Measurements from ENCODE around the gene ARNT2. TPM values are rescaled to one million over a fixed set of nuclear protein-coding genes. Genes with fewer than 3 reads are reported as not detected.

Gene ARNT2
- polyA plus RNA-seq, 1 of the 3 experiments (the other 2 are of a cell fraction): 17.0 TPM

- Histone ChIP-seq H4K20me1 (ENCODE audit: insufficient read depth) (no peaks in the 10 kb centered on the region), H3K36me3 (replicated peaks in 1 of 2; ENCODE audit: control insufficient read depth in 1 of 2, insufficient read depth in 2 of 2, low read length in 1 of 2) (no peaks in the 10 kb centered on the region), H3K4me1 (ENCODE audit: control insufficient read depth in 1 of 2, insufficient read depth in 2 of 2, low read depth in 1 of 2, low read length in 1 of 2) (peaks cover 7 to 21% of the 10 kb centered on the region in 2 experiments), H3K9me3 (no peaks in the 10 kb centered on the region), H3K27ac (ENCODE audit: low read depth in 2 of 2, low read length in 1 of 2) (peak overlapping the region; percentile 46 to 70; a peak in 3 of 4 replicates), H3K4me3 (ENCODE audit: low read depth in 2 of 2, low read length in 1 of 2) (no peak overlapping the region), H3K4me2 (no peak overlapping the region), H3K9me2 (no peaks in the 10 kb centered on the region), H2AFZ (ENCODE audit: low read depth) (no peak overlapping the region), H3K27me3 (ENCODE audit: insufficient read depth) (no peaks in the 10 kb centered on the region), H3K9ac (no peak overlapping the region), H3F3A (replicated peaks; ENCODE audit: insufficient read depth) (no peaks in the 10 kb centered on the region), H3K79me2 (ENCODE audit: insufficient read depth) (no peaks in the 10 kb centered on the region)
- ChIA-PET POLR2A (no interaction called here), CTCF (interaction anchor here (0.6 to 1.5 kb wide), 6 partner anchors 11 to 361 kb away, joined by 3 to 6 read pairs (median 4); partner anchors contain the start of gene CEMIP)
- DNase-seq: no peak
- TF ChIP-seq, protein P1, sequence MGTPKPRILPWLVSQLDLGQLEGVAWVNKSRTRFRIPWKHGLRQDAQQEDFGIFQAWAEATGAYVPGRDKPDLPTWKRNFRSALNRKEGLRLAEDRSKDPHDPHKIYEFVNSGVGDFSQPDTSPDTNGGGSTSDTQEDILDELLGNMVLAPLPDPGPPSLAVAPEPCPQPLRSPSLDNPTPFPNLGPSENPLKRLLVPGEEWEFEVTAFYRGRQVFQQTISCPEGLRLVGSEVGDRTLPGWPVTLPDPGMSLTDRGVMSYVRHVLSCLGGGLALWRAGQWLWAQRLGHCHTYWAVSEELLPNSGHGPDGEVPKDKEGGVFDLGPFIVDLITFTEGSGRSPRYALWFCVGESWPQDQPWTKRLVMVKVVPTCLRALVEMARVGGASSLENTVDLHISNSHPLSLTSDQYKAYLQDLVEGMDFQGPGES (IDR thresholded peaks at IDR 0.05; ENCODE audit: low read depth, low read length): no peak
- 89% methylated on average over 4 of the region's 4 CpGs for WGBS (ENCODE audit: low lambda C conversion rate)
These were observed 204.9 kb downstream of the ARNT2 start for GRCh38 chr15:80609091-80609490.

DNA sequence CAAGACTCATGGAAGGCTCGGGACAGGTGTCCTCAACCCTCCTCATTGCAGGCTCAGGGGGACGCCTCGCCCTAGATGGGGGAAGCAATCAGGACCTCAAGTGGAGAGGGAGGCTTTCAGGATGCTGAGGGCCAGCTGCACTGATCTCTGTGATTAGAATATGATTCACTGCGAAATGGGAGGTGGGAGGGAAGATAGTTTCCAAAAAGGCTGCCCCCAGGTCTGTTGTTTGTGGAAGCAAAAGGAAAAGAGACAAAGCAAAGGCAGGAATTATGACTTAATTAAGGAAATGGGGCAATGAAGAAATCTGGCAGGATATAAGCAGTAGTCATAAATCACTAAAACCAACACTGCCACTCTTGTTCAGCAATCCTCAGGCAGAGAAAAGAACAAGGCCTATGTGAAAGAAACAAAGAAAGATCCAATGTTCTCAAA lies 205.3 kb downstream of the ARNT2 start:
- H3K9me3 ChIP-seq: no peaks in the 10 kb centered on the region
- no peak for DNase-seq
- H2AFZ ChIP-seq (ENCODE audit: low read depth): no peak overlapping the region
- 60% methylated on average over 4 of the region's 4 CpGs for WGBS (ENCODE audit: low lambda C conversion rate)
- POLR2A ChIA-PET: no interaction called here
- TF ChIP-seq RCOR1 (IDR thresholded peaks at IDR 0.05; ENCODE audit: low read length): 0 out of 2 replicates have a peak, but pooled peaks have one; percentile 22
- TF ChIP-seq POLR2AphosphoS5 (IDR thresholded peaks at IDR 0.05; ENCODE audit: low read depth, low read length): no peak
- TF ChIP-seq TCF12 (IDR thresholded peaks at IDR 0.05): peak; percentile 45; the same call in 1 of the 2 replicates
- TF ChIP-seq RXRA (IDR thresholded peaks at IDR 0.05; ENCODE audit: borderline replicate concordance, low read depth): no peak
- TF ChIP-seq, protein P2, sequence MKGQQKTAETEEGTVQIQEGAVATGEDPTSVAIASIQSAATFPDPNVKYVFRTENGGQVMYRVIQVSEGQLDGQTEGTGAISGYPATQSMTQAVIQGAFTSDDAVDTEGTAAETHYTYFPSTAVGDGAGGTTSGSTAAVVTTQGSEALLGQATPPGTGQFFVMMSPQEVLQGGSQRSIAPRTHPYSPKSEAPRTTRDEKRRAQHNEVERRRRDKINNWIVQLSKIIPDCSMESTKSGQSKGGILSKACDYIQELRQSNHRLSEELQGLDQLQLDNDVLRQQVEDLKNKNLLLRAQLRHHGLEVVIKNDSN (IDR thresholded peaks at IDR 0.05; ENCODE audit: borderline replicate concordance, low read depth): no peak
- no peak for TF ChIP-seq TEAD4 (IDR thresholded peaks at IDR 0.05; ENCODE audit: borderline replicate concordance, insufficient read depth)
- TF ChIP-seq EP300 (IDR thresholded peaks at IDR 0.05; ENCODE audit: borderline replicate concordance in 1 of 2, low read depth in 1 of 2, low read length in 1 of 2): 0 out of 4 replicates have a peak, but pooled peaks of 1 of the 2 experiments have one; percentile 31
- no peak for TF ChIP-seq YY1 (IDR thresholded peaks at IDR 0.05; ENCODE audit: low read depth)
- no peak for TF ChIP-seq FOSL2 (IDR thresholded peaks at IDR 0.05; ENCODE audit: borderline replicate concordance, low read depth)
- no peak for TF ChIP-seq SMC3 (IDR thresholded peaks at IDR 0.05; ENCODE audit: low read depth, low read length)
- TF ChIP-seq JUND (IDR thresholded peaks at IDR 0.05): no peak
- no peak for TF ChIP-seq NFIC (IDR thresholded peaks at IDR 0.05; ENCODE audit: borderline replicate concordance)
- TF ChIP-seq PBX3 (IDR thresholded peaks at IDR 0.05): peak; percentile 80
- TF ChIP-seq, protein P3, sequence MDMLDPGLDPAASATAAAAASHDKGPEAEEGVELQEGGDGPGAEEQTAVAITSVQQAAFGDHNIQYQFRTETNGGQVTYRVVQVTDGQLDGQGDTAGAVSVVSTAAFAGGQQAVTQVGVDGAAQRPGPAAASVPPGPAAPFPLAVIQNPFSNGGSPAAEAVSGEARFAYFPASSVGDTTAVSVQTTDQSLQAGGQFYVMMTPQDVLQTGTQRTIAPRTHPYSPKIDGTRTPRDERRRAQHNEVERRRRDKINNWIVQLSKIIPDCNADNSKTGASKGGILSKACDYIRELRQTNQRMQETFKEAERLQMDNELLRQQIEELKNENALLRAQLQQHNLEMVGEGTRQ (IDR thresholded peaks at IDR 0.05; ENCODE audit: borderline replicate concordance, low read depth, low read length): no peak
- no peak for TF ChIP-seq NRF1 (IDR thresholded peaks at IDR 0.05; ENCODE audit: low read depth, low read length)
- H3K4me1 ChIP-seq (ENCODE audit: control insufficient read depth in 1 of 2, insufficient read depth in 2 of 2, low read depth in 1 of 2, low read length in 1 of 2): peaks cover 7 to 21% of the 10 kb centered on the region in 2 experiments
- H3K27me3 ChIP-seq (ENCODE audit: insufficient read depth): no peaks in the 10 kb centered on the region
- no peaks in the 10 kb centered on the region for H3K36me3 ChIP-seq (replicated peaks in 1 of 2; ENCODE audit: control insufficient read depth in 1 of 2, insufficient read depth in 2 of 2, low read length in 1 of 2)
- H3K79me2 ChIP-seq (ENCODE audit: insufficient read depth): no peaks in the 10 kb centered on the region
- no peaks in the 10 kb centered on the region for H4K20me1 ChIP-seq (ENCODE audit: insufficient read depth)
- H3K4me3 ChIP-seq (ENCODE audit: low read depth in 2 of 2, low read length in 1 of 2): no peak overlapping the region
- no peak overlapping the region; the same call in 1 of the 2 replicates for H3K4me2 ChIP-seq
- CTCF ChIA-PET: interaction anchor here (0.6 to 1.4 kb wide), 5 partner anchors 8 to 360 kb away, joined by 3 to 6 read pairs (median 3); no protein-coding TSS in a partner anchor
- no peaks in the 10 kb centered on the region for H3F3A ChIP-seq (replicated peaks; ENCODE audit: insufficient read depth)
- H3K9me2 ChIP-seq: no peaks in the 10 kb centered on the region
- H3K27ac ChIP-seq (ENCODE audit: low read depth in 2 of 2, low read length in 1 of 2): peak overlapping the region; percentile 46 to 70
- H3K9ac ChIP-seq: no peak overlapping the region
